RWPE2 (cell line): Measurements from ENCODE around the gene KDM6B.

Experiments
- ATAC-seq: fragments of 200-7000 bp; cut with Tn5 transposase; 3 replicates; pipeline ENCODE4 v1.9.1; 2021; ENCODE audit warnings: low read depth
- DNase-seq: peaks from one replicate; pipeline ENCODE4 v3.0.0-alpha.2; 2020; ENCODE audit warnings: low spot score
- H3K27ac ChIP-seq: fragments of 450-650 bp; 2 replicates; pipeline ENCODE4 v1.5.1; 2017; ENCODE audit warnings: mild to moderate bottlenecking; ENCODE audit not compliant: poor library complexity, severe bottlenecking
- H3K27me3 ChIP-seq: fragments of 250-450 bp; sonication (Bioruptor Pico); 2 replicates; pipeline ENCODE4 v1.5.1; 2021; ENCODE audit warnings: mild to moderate bottlenecking, moderate library complexity; ENCODE audit not compliant: insufficient read depth, poor library complexity, severe bottlenecking
- H3K36me3 ChIP-seq: fragments of 250-450 bp; sonication (Bioruptor Pico); 2 replicates; pipeline ENCODE4 v1.5.1; 2020; ENCODE audit warnings: low read depth, mild to moderate bottlenecking, moderate library complexity
- H3K4me1 ChIP-seq: fragments of 250-450 bp; sonication (Bioruptor Pico); 2 replicates; pipeline ENCODE4 v1.5.1; 2021; ENCODE audit warnings: mild to moderate bottlenecking, moderate library complexity; ENCODE audit not compliant: insufficient read depth, poor library complexity, severe bottlenecking
- H3K4me3 ChIP-seq: fragments of 250-450 bp; sonication (Bioruptor Pico); 2 replicates; pipeline ENCODE4 v1.5.1; 2021; ENCODE audit warnings: mild to moderate bottlenecking, moderate library complexity; ENCODE audit not compliant: severe bottlenecking
- H3K9me3 ChIP-seq: fragments of 250-450 bp; sonication (Bioruptor Pico); 2 replicates; pipeline ENCODE4 v1.5.1; 2021; ENCODE audit warnings: mild to moderate bottlenecking, moderate library complexity; ENCODE audit not compliant: severe bottlenecking
- TF ChIP-seq, protein P1 (sequence below): fragments of 450-650 bp; IDR thresholded peaks from one replicate; pipeline ENCODE4 v1.5.1; 2017; ENCODE audit warnings: mild to moderate bottlenecking, moderate library complexity; ENCODE audit not compliant: poor library complexity, severe bottlenecking

The KDM6B gene

DNA sequence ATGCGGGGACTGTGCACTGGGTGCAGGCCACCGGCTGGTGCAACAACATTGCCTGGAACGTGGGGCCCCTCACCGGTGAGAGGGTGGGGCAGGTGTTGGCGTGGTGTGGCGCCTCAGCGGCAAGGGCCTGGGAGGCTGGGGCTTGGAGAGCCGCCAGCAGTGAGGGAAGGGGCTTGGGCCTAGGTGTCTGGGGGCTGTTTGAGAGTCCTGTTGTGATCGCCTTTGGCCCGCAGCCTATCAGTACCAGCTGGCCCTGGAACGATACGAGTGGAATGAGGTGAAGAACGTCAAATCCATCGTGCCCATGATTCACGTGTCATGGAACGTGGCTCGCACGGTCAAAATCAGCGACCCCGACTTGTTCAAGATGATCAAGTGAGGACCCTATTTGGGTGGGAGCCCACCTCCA is 18.2 kb downstream of the KDM6B start:
- no peak for DNase-seq
- H3K27ac ChIP-seq, result no peak overlapping the region
- TF ChIP-seq, protein P1, sequence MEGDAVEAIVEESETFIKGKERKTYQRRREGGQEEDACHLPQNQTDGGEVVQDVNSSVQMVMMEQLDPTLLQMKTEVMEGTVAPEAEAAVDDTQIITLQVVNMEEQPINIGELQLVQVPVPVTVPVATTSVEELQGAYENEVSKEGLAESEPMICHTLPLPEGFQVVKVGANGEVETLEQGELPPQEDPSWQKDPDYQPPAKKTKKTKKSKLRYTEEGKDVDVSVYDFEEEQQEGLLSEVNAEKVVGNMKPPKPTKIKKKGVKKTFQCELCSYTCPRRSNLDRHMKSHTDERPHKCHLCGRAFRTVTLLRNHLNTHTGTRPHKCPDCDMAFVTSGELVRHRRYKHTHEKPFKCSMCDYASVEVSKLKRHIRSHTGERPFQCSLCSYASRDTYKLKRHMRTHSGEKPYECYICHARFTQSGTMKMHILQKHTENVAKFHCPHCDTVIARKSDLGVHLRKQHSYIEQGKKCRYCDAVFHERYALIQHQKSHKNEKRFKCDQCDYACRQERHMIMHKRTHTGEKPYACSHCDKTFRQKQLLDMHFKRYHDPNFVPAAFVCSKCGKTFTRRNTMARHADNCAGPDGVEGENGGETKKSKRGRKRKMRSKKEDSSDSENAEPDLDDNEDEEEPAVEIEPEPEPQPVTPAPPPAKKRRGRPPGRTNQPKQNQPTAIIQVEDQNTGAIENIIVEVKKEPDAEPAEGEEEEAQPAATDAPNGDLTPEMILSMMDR, result no peak
- H3K27me3 ChIP-seq, result no peaks in the 10 kb centered on the region
- no peaks in the 10 kb centered on the region for H3K9me3 ChIP-seq
- no peak for ATAC-seq
- H3K36me3 ChIP-seq, result peaks cover 54% of the 10 kb centered on the region
- H3K4me1 ChIP-seq, result no peaks in the 10 kb centered on the region
- no peak overlapping the region for H3K4me3 ChIP-seq

DNA sequence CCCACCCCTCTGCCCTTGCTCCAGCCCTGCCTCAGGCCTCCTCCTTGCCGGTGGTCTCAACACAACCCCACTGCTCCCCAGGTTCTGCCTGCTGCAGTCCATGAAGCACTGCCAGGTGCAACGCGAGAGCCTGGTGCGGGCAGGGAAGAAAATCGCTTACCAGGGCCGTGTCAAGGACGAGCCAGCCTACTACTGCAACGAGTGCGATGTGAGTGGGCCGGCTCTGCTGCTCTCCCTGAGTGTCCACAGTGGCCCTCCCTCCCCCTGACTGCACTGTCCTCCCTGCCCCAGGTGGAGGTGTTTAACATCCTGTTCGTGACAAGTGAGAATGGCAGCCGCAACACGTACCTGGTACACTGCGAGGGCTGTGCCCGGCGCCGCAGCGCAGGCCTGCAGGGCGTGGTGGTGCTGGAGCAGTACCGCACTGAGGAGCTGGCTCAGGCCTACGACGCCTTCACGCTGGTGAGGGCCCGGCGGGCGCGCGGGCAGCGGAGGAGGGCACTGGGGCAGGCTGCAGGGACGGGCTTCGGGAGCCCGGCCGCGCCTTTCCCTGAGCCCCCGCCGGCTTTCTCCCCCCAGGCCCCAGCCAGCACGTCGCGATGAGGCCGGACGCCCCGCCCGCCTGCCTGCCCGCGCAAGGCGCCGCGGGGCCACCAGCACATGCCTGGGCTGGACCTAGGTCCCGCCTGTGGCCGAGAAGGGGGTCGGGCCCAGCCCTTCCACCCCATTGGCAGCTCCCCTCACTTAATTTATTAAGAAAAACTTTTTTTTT is 19.1 kb downstream of the KDM6B start:
- Histone ChIP-seq H3K4me1 (no peaks in the 10 kb centered on the region), H3K27me3 (no peaks in the 10 kb centered on the region), H3K36me3 (peaks cover 51% of the 10 kb centered on the region), H3K4me3 (no peak overlapping the region), H3K27ac (no peak overlapping the region), H3K9me3 (no peaks in the 10 kb centered on the region)
- DNase-seq, result no peak
- TF ChIP-seq, protein P1, result no peak
- ATAC-seq, result no peak

DNA sequence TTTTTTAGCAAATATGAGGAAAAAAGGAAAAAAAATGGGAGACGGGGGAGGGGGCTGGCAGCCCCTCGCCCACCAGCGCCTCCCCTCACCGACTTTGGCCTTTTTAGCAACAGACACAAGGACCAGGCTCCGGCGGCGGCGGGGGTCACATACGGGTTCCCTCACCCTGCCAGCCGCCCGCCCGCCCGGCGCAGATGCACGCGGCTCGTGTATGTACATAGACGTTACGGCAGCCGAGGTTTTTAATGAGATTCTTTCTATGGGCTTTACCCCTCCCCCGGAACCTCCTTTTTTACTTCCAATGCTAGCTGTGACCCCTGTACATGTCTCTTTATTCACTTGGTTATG is 19.6 kb downstream of the KDM6B start:
- DNase-seq (no peak), ATAC-seq (no peak)
- H3K4me3 ChIP-seq, result no peak overlapping the region
- H3K4me1 ChIP-seq, result no peaks in the 10 kb centered on the region
- peaks cover 49% of the 10 kb centered on the region for H3K36me3 ChIP-seq
- no peaks in the 10 kb centered on the region for H3K27me3 ChIP-seq
- no peak overlapping the region for H3K27ac ChIP-seq
- TF ChIP-seq, protein P1, result no peak
- no peaks in the 10 kb centered on the region for H3K9me3 ChIP-seq

DNA sequence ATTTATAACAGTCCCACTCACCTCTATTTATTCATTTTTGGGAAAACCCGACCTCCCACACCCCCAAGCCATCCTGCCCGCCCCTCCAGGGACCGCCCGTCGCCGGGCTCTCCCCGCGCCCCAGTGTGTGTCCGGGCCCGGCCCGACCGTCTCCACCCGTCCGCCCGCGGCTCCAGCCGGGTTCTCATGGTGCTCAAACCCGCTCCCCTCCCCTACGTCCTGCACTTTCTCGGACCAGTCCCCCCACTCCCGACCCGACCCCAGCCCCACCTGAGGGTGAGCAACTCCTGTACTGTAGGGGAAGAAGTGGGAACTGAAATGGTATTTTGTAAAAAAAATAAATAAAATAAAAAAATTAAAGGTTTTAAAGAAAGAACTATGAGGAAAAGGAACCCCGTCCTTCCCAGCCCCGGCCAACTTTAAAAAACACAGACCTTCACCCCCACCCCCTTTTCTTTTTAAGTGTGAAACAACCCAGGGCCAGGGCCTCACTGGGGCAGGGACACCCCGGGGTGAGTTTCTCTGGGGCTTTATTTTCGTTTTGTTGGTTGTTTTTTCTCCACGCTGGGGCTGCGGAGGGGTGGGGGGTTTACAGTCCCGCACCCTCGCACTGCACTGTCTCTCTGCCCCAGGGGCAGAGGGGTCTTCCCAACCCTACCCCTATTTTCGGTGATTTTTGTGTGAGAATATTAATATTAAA is 20.2 kb downstream of the KDM6B start:
- Histone ChIP-seq H3K4me1 (no peaks in the 10 kb centered on the region), H3K27me3 (no peaks in the 10 kb centered on the region), H3K4me3 (no peak overlapping the region), H3K27ac (no peak overlapping the region), H3K36me3 (peaks cover 49% of the 10 kb centered on the region), H3K9me3 (no peaks in the 10 kb centered on the region)
- DNase-seq (no peak), ATAC-seq (no peak)
- TF ChIP-seq, protein P1, result no peak
